ENCODE measurements around the gene ILK. TPM values are rescaled to one million over a fixed set of nuclear protein-coding genes. Genes with fewer than 3 reads are reported as not detected.

Gene ILK
- total and polyA plus RNA-seq, 9 donors = 79.8 to 337 (median 140) TPM

GRCh38 chr11:6596239-6596877 lies 7.2 kb upstream of the ILK start:
- no peak overlapping the region for H3K4me3 ChIP-seq
- no peak for DNase-seq
- H3K9me3 ChIP-seq = no peaks in the 10 kb centered on the region
- no peaks in the 10 kb centered on the region for H3K36me3 ChIP-seq
- no peak overlapping the region for H3K27ac ChIP-seq
- H3K4me1 ChIP-seq (ENCODE audit: insufficient read depth) = no peaks in the 10 kb centered on the region
- no peak for TF ChIP-seq EP300 (IDR thresholded peaks at IDR 0.05)
- no peak for TF ChIP-seq POLR2A (IDR thresholded peaks at IDR 0.05)
- H3K27me3 ChIP-seq = no peaks in the 10 kb centered on the region
- 32 to 47% (median 40%) methylated on average over 5 of the region's 5 CpGs for WGBS, 3 donors
- intact Hi-C loops (cut with DNase I) = no loop called here

DNA sequence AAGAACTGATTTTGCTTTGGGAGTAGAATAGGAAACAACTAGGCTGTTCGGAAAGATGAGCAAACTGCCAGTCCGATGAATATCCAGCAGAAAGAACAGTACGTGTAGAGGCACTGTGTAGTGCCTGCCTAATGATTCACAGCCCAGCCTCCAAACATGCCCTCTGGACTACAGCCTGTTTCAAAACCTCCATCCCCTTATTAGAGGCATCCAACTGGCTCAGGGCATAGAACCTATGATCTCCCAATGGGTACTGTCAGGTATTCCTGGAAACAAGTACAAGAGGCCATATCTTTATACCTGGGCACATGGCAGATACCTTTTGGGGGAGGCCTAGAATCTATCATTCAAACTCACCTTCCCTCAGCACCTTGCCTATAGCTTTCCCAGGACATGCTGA lies 5.0 kb upstream of the ILK start:
- H3K9me3 ChIP-seq = no peaks in the 10 kb centered on the region
- H3K27me3 ChIP-seq = no peaks in the 10 kb centered on the region
- no peak overlapping the region for H3K4me3 ChIP-seq
- no peak for TF ChIP-seq CTCF (IDR thresholded peaks at IDR 0.05)
- TF ChIP-seq EP300 (IDR thresholded peaks at IDR 0.05) = no peak
- TF ChIP-seq POLR2A (IDR thresholded peaks at IDR 0.05) = no peak
- no peak for DNase-seq
- H3K27ac ChIP-seq = no peak overlapping the region
- H3K4me1 ChIP-seq (ENCODE audit: insufficient read depth) = peaks cover 8% of the 10 kb centered on the region
- intact Hi-C loops (cut with DNase I) = no loop called here
- no peaks in the 10 kb centered on the region for H3K36me3 ChIP-seq
- WGBS, 3 donors = 90 to 96% (median 91%) methylated on average over 3 of the region's 3 CpGs

DNA sequence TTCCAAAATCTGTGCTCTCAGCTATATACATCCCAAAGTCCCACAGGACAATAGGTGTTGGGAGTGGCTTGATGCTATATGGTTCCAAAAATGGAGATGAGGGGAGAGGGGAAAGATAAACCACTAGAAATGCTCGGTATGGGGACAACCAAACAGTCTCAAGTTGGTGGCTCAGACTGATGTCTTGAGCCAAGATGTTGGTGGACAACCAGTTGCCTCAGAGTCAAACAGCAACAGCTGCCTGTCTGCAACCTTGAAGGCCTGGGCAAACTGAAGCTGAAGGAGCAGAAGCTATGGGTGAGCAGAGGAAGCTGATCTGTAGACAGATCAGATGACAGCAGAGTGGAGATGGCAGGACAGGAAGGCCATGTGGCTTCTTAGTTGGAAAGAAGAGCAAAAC lies 4.1 kb upstream of the ILK start:
- intact Hi-C loops (cut with DNase I) = no loop called here
- H3K4me1 ChIP-seq (ENCODE audit: insufficient read depth) = peaks cover 8% of the 10 kb centered on the region
- no peak for DNase-seq
- H3K9me3 ChIP-seq = no peaks in the 10 kb centered on the region
- no peaks in the 10 kb centered on the region for H3K27me3 ChIP-seq
- TF ChIP-seq POLR2A (IDR thresholded peaks at IDR 0.05) (no peak), EP300 (IDR thresholded peaks at IDR 0.05) (no peak), CTCF (IDR thresholded peaks at IDR 0.05) (no peak)
- WGBS, 3 donors = 59 to 84% (median 64%) methylated on average over 1 of the region's 1 CpG
- H3K36me3 ChIP-seq = no peaks in the 10 kb centered on the region
- no peak overlapping the region for H3K27ac ChIP-seq
- no peak overlapping the region for H3K4me3 ChIP-seq

DNA sequence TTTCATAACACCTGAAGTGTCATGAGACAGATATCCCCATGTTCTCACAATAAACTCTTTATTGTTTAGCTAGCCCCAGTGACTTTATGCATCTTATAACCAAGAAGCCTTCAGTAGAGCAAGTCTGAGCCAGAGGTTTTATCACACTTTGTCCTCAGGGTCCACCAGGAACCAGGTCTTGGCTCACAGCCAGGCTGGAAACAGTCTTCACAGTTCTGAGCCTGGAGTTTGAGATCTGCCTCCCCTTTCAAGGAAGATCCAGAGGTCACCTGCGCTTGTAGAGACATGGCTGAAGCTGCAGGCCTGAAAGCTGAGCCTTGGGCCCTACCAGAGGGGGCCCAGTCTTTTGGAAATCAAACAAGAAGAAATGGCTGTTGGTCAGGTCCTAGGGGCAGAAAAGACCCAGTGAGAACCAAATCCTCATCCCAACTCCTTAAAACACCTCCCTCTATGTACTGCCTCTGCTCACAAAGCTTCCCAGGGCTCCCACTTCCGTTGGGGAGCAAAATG lies 3.6 kb upstream of the ILK start:
- DNase-seq = no peak
- H3K4me3 ChIP-seq = no peak overlapping the region
- no peaks in the 10 kb centered on the region for H3K36me3 ChIP-seq
- H3K27ac ChIP-seq = no peak overlapping the region
- no peak for TF ChIP-seq POLR2A (IDR thresholded peaks at IDR 0.05)
- TF ChIP-seq CTCF (IDR thresholded peaks at IDR 0.05) = no peak
- no peak for TF ChIP-seq EP300 (IDR thresholded peaks at IDR 0.05)
- intact Hi-C loops (cut with DNase I) = loop anchor here (5.0 to 10.0 kb wide), 3 partner anchors 82 to 125 kb away; partner anchors contain the start of genes MRPL17 (in 4 of the 4) and TRIM3 (in 1 of the 4)
- no peaks in the 10 kb centered on the region for H3K27me3 ChIP-seq
- peaks cover 8% of the 10 kb centered on the region for H3K4me1 ChIP-seq (ENCODE audit: insufficient read depth)
- H3K9me3 ChIP-seq = no peaks in the 10 kb centered on the region
- 78 to 93% (median 93%) methylated on average over 2 of the region's 2 CpGs for whole genome bisulfite sequencing, 3 donors

GRCh38 chr11:6601041-6601461 lies 2.5 kb upstream of the ILK start:
- DNase-seq = no peak
- 93 to 98% (median 95%) methylated on average over 13 of the region's 13 CpGs for WGBS, 3 donors

More at GRCh38 chr11:6601041-6601461, 2.5 kb upstream of the ILK start:
- Histone ChIP-seq H3K4me3 (no peak overlapping the region), H3K27me3 (no peaks in the 10 kb centered on the region), H3K27ac (no peak overlapping the region), H3K9me3 (no peaks in the 10 kb centered on the region), H3K4me1 (ENCODE audit: insufficient read depth) (peaks cover 12% of the 10 kb centered on the region), H3K36me3 (no peaks in the 10 kb centered on the region)
- intact Hi-C loops (cut with DNase I) = loop anchor here (5.0 to 10.0 kb wide), 3 partner anchors 81 to 126 kb away; partner anchors contain the start of genes MRPL17 (in 4 of the 4) and TRIM3 (in 1 of the 4)
- TF ChIP-seq EP300 (IDR thresholded peaks at IDR 0.05) (no peak), POLR2A (IDR thresholded peaks at IDR 0.05) (no peak), CTCF (IDR thresholded peaks at IDR 0.05) (no peak)
